ELR (cell line): ENCODE measurements around the gene PADI1.
A peak's percentile ranks its signal among the peaks of the same experiment; 100 is the strongest.
"Not testable (repeated sequence)": the region's sequence is repeated elsewhere in the genome, so short reads cannot be mapped to it uniquely, and the experiment has no call there.

Source experiments
- DNase-seq: peaks from one replicate; pipeline ENCODE4 v3.0.0-alpha.2; 2015; ENCODE audit warnings: low read depth

PADI1 gene

GRCh38 chr1:17241011-17241779 lies 36.3 kb downstream of the PADI1 start:
- DNase-seq: not testable (repeated sequence)

DNA sequence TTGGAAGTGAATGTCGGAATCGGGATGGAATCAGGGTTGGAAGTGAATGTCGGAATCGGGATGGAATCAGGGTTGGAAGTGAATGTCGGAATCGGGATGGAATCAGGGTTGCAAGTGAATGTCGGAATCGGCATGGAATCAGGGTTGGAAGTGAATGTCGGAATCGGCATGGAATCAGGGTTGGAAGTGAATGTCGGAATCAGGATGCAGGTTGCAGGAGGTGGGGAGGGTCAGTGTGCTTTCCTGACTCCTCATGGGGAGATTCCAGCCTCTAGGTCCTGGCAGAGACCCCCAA lies 36.8 kb downstream of the PADI1 start:
- not testable (repeated sequence) for DNase-seq

GRCh38 chr1:17243274-17243673 lies 38.3 kb downstream of the PADI1 start:
- DNase-seq: no peak

DNA sequence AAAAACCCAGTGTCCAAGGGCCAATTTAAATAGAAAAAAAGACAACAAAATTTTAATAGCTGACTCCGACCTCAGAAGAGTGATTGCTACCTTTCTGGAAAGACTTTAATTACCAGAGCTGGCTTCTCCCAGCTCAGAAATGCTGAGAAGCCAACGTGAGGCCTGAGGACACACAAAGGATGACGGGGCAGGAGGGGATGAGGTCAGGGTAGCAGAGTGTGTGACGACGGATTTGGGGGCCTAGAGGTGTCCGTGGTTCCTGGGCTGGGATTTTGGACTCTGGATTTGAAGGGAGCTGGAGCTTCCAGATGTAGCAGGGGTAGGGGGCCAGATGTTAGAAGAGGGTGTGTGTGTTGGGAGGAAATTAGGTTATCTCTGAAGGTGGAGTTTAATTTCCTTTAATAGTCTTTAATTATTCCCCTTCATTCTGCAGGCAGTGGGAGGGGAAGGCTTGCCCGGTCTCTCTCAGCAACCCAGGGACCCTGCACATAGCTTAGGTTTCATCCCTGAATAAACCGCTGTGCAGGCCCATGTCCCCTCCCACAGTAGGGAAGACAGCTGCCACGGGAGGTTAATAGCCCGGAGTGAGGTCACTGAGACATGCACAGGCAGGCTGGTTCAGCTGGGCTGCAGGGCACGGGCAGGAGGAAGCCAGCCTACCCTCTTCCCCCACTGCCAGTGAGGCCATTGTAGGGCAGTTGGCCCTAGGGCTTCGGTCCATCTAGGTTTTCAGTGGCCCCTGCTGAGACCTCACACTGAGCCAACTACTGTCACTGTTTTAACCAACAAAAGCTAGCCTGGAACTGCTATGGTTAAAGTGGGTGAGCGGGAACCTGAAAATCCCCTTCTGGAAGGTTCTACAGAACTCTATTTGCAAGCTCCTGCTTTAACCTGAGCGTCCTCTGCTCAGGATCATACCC lies 40.2 kb downstream of the PADI1 start:
- DNase-seq: no peak

DNA sequence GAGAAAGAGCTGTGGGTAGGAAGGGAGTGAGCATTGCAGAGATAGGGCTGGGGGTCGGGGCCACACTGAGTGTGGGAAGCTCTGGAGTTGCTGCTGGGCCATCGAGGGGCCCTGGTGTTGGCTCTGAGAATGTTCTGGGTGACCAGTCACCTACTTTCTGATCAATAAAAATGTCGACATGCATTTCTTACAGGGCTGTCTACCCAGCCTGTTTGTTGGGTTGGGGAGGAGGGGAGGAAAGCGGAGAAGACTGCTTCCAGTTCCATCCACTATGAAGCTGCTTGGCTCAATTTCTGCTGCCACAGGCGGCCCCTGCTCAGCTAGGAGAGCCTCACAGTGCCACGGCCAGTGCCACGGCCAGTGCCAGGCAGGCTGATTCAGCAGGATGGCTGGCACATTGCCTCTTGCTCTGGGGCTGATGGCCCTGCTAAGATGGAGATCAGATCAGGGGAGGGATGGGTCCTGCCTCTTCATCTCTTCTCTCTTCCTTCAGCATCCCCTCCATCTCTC lies 40.9 kb downstream of the PADI1 start:
- DNase-seq: no peak

- peak; percentile 15 for DNase-seq
These were observed 42.0 kb downstream of the PADI1 start for GRCh38 chr1:17246971-17247370.

DNA sequence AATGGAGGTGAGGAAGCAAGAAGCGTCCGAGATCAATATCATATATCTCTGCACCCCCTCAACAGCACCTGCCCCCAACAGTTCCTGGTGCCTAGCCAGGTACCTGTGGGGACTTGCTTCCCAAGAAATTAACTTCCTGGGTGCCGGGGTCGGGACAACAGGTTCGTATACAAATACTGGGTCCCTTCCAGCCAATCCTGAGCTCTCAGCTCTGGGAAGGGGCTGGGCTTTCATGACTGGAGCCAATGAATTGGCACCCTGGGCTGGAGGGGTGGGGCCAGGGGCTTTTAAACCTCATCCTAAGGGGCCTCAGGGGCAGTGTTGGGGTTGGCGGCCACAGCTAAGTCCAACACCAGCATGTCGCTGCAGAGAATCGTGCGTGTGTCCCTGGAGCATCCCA lies 43.9 kb downstream of the PADI1 start, which contains the start of gene PADI3:
Gene PADI3, plus strand, starts transcription at position 318 of the 400 bp plus-strand sequence. Its CDS starts 40 bp downstream, at position 358.
- DNase-seq: no peak

DNA sequence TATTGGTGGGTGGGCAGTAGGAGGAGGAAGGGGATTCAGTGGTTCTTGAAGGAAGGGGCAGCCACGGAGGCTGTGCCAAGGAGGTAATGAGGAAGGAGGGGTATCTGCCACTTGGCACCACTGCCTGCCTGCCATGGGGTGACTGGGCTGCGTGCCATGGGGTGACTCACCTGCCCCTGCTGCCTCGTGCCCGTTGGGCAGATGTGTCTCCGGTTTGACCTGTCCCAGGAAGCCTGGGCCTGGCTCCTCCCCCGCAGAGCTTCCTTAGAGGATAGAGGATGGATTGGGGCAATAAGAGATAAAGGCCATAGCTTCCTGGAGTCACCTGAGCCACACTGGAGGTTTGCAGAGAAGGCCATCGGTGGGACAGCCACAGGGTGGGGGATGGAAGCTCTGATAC lies 45.7 kb downstream of the PADI1 start:
- peak; percentile 46 for DNase-seq

DNA sequence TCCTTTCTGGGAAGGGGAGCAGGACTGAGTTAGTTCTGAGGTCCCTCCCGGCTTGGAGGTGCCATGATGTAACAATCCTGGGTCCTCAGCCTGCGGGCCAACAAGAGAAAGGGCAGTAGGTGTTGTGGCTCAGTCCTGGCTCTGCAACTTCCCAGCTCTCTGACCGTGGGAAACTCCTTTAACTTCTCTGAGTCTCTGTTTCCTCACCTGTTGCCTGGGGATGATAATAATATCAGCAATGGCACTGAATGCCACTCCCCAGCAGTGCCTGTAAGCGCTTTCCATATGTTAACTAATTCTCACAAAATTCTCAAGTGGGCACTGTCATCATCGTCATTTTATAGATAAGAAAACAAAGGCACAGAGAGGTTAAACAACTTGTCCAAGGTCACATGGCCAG lies 46.3 kb downstream of the PADI1 start:
- no peak for DNase-seq

DNA sequence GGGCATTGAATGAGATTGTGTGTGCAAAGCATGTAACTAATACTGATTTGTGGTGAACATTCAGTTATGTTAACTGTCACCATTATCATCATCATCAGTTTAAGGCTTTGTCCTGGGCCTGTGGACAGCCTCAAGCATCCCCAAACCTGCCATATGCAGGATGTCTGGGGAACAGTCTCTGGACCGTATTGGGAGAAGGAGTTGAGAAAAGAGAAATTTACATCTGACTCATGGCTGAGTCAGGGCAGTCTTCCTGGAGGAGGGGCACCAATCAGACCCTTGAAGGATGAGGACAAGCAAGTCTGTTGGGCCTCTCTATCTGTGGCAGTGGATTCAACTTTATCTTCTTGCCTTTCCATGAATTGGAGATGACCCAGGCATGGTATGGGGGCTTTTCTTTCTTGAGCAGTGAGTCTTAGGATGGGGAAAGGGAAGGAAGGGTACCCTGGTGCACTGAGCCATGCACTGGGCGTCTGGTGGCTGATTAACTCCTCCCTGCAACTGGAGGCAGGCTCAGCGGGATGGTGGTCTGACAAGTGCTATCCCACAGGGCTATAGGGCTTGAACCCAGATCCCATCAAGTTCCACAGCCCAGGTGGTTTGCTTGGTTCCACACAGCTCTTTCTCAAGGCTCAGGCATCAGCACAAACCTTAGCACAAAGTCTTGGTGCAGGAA lies 46.9 kb downstream of the PADI1 start:
- peak; percentile 80 for DNase-seq

GRCh38 chr1:17255336-17255735 lies 50.4 kb downstream of the PADI1 start:
- DNase-seq: no peak

DNA sequence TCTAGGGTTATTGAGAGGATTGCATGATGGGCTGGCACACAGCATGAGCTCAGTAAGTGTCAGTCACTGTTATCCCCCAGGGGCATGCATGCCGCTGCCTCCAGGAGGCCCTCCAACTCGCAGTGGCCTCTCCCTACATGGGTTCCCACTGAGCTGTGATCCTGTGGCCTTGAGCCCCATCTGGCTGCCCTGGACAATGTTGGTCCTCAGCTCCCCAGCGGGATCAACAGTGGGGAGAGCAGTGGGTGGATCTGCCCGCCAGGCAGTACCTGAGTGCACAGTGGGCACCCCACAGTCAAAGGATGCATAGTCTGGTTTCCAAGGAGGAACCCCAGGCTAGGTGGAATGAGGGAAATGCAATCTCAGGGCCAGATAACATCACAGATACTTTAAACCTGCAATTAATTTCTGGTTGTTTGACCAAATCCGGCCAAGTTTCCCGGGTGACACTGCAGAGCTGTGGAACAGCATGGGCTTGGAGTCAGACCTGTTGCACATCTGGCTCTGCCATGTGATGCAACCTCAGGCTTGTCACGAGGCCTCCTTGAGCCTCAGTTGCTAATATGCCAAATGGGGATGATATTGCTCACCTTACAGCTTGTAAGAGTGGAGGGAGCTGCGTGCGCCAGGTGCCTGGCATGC lies 53.3 kb downstream of the PADI1 start:
- no peak for DNase-seq

GRCh38 chr1:17258758-17259130 lies 53.8 kb downstream of the PADI1 start:
- no peak for DNase-seq

GRCh38 chr1:17259233-17259873 lies 54.4 kb downstream of the PADI1 start:
- peak; percentile 77 for DNase-seq

DNA sequence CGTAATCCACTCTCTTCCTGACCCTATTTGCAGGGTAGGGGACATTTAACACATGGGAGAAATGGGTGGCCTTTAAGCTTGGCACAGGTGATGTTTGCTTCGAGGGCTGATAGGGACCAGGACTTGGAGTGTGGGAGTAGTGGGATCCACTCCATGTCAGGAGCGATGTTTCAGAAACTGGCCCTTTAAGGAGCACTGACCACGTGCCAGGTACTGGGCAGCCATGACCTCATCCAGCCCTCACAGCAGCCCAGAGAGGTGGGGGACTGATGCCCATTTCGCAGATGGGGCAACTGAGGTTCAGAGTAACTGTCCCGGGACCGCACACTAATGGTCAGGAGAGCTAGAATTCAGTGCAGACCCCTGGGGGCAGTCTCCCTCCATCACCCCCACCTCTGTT lies 55.3 kb downstream of the PADI1 start:
- DNase-seq: no peak

DNA sequence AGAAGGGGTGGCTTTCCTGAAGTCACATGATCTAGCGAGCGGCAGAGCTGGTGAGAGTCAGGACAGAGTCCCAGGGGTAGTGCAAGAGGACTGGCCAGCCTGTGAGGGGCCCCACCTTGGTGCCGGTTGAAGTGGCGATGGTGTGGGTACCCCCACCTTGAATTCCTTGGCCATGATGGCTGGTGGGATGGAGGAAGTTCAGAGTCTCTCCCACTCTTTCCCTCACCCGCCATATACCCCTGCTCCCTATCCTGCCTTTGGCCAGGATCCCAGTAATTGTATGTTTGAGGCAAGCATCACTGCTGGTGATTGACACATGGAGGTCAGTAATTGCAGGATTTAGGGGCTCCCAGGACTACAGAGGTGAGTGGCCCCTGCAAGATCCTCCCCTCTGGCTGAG lies 55.8 kb downstream of the PADI1 start:
- DNase-seq: no peak

DNA sequence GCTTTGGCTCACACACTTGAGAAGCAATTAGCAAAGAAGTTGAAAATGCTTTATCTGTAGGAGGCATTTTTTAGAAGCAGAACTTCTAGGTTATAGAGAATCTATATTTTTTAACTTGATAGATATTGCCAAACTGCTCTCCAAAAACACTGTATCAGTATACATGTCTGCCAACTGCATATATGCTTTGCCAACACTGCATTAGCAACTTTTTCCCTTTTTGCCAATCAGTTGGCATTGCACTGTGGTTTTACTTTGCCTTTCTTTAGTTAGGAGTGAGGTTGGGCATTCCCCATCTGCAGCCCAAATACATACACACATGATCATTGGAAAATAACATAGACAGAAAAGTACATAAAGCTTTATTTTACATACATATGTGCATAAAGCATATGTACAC lies 59.0 kb downstream of the PADI1 start:
- DNase-seq: no peak

DNA sequence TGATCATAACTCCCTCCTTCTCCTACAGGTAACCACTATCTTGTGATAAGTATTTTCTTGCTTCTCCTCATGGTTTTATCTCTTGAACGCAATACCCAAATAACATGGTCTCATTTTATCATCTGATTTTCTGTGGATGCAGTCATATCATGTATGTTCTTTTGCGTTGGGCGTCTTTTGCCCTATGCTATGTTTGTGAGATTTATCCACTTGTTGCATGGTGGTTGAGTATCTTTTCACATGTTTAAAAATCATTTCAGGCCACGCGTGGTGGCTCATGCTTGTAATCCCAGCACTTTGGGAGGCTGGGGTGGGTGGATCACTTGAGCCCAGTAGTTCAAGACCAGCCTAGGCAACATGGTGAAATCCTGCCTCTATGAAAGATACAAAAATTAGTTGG lies 59.5 kb downstream of the PADI1 start:
- no peak for DNase-seq

DNA sequence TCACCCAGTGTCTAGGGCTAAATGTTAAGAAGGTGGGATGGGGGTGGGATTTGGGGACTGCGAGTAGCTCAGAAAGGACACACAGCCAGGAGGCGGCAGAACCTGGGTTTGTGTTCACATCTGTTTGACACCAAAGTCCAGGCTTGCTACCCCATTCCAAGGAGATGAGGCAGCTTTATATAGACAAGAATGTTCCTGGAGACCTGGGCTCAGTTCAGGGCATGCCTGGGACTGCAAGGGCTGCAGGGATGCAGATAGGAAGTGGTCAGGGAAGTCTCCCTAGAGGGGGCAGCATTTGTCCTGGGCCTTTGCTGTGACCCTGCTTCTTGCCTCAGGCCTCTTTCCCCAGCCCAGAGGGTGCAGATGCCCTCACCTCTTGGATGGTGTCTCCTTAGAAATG lies 60.2 kb downstream of the PADI1 start:
- peak; percentile 40 for DNase-seq

DNA sequence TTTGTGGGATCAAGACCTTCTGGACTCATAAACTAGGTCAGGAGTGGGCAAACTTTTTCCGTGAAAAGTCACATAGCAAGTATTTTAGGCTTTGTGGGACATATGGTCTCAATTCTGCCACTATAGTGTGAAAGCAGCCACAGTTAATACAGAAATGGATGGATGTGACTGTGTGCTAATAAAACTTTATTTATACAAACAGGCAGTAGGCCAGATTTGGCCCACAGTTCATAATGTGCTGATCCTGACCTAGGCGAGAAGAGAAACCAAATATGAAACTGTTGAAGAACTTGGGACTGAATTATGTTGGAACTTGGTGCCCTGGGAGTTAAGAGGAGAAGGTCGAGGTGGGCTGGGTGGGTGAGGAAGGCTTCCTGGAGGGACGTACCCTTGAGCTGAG lies 61.0 kb downstream of the PADI1 start:
- DNase-seq: no peak

GRCh38 chr1:17270891-17271765 lies 66.2 kb downstream of the PADI1 start:
- no peak for DNase-seq
